GM12874 (cell line): ENCODE measurements around the gene SLC5A12.

Experiments
- CTCF ChIP-seq: IDR thresholded peaks from 2 replicates; pipeline ENCODE4 v1.5.1; 2011; ENCODE audit warnings: low read depth, mild to moderate bottlenecking, control low read depth, low read length, moderate library complexity; ENCODE audit not compliant: insufficient read depth

SLC5A12 gene

GRCh38 chr11:26688701-26689100, 33.2 kb downstream of the SLC5A12 start:
- no peak for TF ChIP-seq CTCF

GRCh38 chr11:26687351-26687750, 34.5 kb downstream of the SLC5A12 start:
- no peak for TF ChIP-seq CTCF

- TF ChIP-seq CTCF = no peak
Observed at GRCh38 chr11:26677566-26677965, 44.3 kb downstream of the SLC5A12 start.

GRCh38 chr11:26676641-26677040, 45.2 kb downstream of the SLC5A12 start:
- TF ChIP-seq CTCF = no peak

GRCh38 chr11:26675233-26675928, 46.5 kb downstream of the SLC5A12 start:
- TF ChIP-seq CTCF = no peak

- no peak for TF ChIP-seq CTCF
Observed at GRCh38 chr11:26665946-26666345, 55.9 kb downstream of the SLC5A12 start.

GRCh38 chr11:26665036-26665435, 56.8 kb downstream of the SLC5A12 start:
- no peak for TF ChIP-seq CTCF
